ENCODE measurements around the gene PDE11A. TPM values are rescaled to one million over a fixed set of nuclear protein-coding genes. Genes with fewer than 3 reads are reported as not detected.

Gene PDE11A
- total RNA-seq, 1 experiment from 2014 or later, result 0.61 TPM

GRCh38 chr2:177587371-177587770 is 485.2 kb downstream of the PDE11A start:
- RAD21 ChIA-PET (ENCODE audit: low non-redundant PET in 1 of 2, low total read pairs in 2 of 2, uncharacterized antibody in 2 of 2, unreplicated experiment in 2 of 2), result no interaction called here
- intact Hi-C loops (cut with micrococcal nuclease), result no loop called here

More at GRCh38 chr2:177587371-177587770, 485.2 kb downstream of the PDE11A start:
- H3K9me2 ChIP-seq (ENCODE audit: insufficient read depth), result no peaks in the 10 kb centered on the region; the same call in 1 of the 2 replicates
- H3K36me3 ChIP-seq (ENCODE audit: control insufficient read depth in 1 of 2, insufficient read depth in 2 of 2, low read length in 2 of 2), result no peaks in the 10 kb centered on the region
- TF ChIP-seq JUND (IDR thresholded peaks at IDR 0.05), result no peak
- TF ChIP-seq ZFX (IDR thresholded peaks at IDR 0.05), result no peak
- TF ChIP-seq, protein P1, sequence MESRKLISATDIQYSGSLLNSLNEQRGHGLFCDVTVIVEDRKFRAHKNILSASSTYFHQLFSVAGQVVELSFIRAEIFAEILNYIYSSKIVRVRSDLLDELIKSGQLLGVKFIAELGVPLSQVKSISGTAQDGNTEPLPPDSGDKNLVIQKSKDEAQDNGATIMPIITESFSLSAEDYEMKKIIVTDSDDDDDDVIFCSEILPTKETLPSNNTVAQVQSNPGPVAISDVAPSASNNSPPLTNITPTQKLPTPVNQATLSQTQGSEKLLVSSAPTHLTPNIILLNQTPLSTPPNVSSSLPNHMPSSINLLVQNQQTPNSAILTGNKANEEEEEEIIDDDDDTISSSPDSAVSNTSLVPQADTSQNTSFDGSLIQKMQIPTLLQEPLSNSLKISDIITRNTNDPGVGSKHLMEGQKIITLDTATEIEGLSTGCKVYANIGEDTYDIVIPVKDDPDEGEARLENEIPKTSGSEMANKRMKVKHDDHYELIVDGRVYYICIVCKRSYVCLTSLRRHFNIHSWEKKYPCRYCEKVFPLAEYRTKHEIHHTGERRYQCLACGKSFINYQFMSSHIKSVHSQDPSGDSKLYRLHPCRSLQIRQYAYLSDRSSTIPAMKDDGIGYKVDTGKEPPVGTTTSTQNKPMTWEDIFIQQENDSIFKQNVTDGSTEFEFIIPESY (IDR thresholded peaks at IDR 0.05; ENCODE audit: extremely low read depth, insufficient replicate concordance, low read length), result no peak
- TF ChIP-seq ELF1 (IDR thresholded peaks at IDR 0.05; ENCODE audit: borderline replicate concordance, low read depth), result no peak
- TF ChIP-seq FOSL1 (IDR thresholded peaks at IDR 0.05; ENCODE audit: low read depth), result no peak
- no peak for TF ChIP-seq EZH2 (IDR thresholded peaks at IDR 0.05)
- no peak for TF ChIP-seq YY1 (IDR thresholded peaks at IDR 0.05; ENCODE audit: extremely low read depth, insufficient replicate concordance, low read depth, low read length)
- no peak for TF ChIP-seq CEBPB (IDR thresholded peaks at IDR 0.05; ENCODE audit: low read depth)
- TF ChIP-seq SRF (IDR thresholded peaks at IDR 0.05; ENCODE audit: low read depth), result no peak
- TF ChIP-seq TCF7L2 (IDR thresholded peaks at IDR 0.05; ENCODE audit: borderline replicate concordance, extremely low read depth, insufficient read depth, insufficient read length), result no peak
- no peak for TF ChIP-seq ATF3 (IDR thresholded peaks at IDR 0.05)
- TF ChIP-seq ZNF274 (IDR thresholded peaks at IDR 0.05; ENCODE audit: low read depth, low read length), result no peak
- TF ChIP-seq POLR2AphosphoS5 (IDR thresholded peaks at IDR 0.05; ENCODE audit: low read depth, low read length), result no peak
- no peak for TF ChIP-seq RAD21 (IDR thresholded peaks at IDR 0.05; ENCODE audit: low read depth)
- no peak overlapping the region for H3K4me3 ChIP-seq (replicated peaks in 1 of 2; ENCODE audit: low read depth in 1 of 2, low read length in 2 of 2)
- no peak overlapping the region for H3K9ac ChIP-seq (ENCODE audit: low read length)
- no peak for ATAC-seq
- H3K4me1 ChIP-seq (ENCODE audit: control insufficient read depth in 1 of 2, insufficient read depth in 2 of 2, low read length in 2 of 2), result no peaks in the 10 kb centered on the region; a peak in 1 of 4 replicates
- H2AFZ ChIP-seq (ENCODE audit: low read depth, low read length, poor library complexity, severe bottlenecking), result no peak overlapping the region
- H3K79me2 ChIP-seq (ENCODE audit: insufficient read depth, low read length), result no peaks in the 10 kb centered on the region
- no peak for DNase-seq (ENCODE audit: low read depth, low spot score)
- CTCF ChIA-PET, result no interaction called here
- no peaks in the 10 kb centered on the region for H3K9me3 ChIP-seq (ENCODE audit: control insufficient read depth in 1 of 2, insufficient read depth in 1 of 2, low read depth in 1 of 2, low read length in 2 of 2)
- no peaks in the 10 kb centered on the region for H4K20me1 ChIP-seq (ENCODE audit: insufficient read depth)
- H3K27me3 ChIP-seq (ENCODE audit: insufficient read depth, low read length), result no peaks in the 10 kb centered on the region
- POLR2A ChIA-PET, result no interaction called here
- no peak overlapping the region for H3K27ac ChIP-seq (ENCODE audit: low read depth, low read length)
- no TSS peak for BruUV-seq (replicated peaks)
- no peak overlapping the region for H3K4me2 ChIP-seq (ENCODE audit: low read length)
